Medulla oblongata (tissue), 1 donor: ENCODE results near the gene FNDC3B.
A peak's percentile ranks its signal among the peaks of the same experiment; 100 is the strongest.

Source experiments
- DNase-seq: peaks from one replicate; pipeline ENCODE4 v3.0.0-alpha.2; 2015; ENCODE audit errors: extremely low spot score

Gene FNDC3B

GRCh38 chr3:172148702-172149565, 109.6 kb downstream of the FNDC3B start:
- no peak for DNase-seq

GRCh38 chr3:172150268-172150667, 110.9 kb downstream of the FNDC3B start:
- DNase-seq = no peak

GRCh38 chr3:172150913-172151650, 111.7 kb downstream of the FNDC3B start:
- DNase-seq = no peak

- DNase-seq = no peak
These were observed 112.6 kb downstream of the FNDC3B start for GRCh38 chr3:172151651-172152649.

- no peak for DNase-seq
These were observed 113.5 kb downstream of the FNDC3B start for GRCh38 chr3:172152874-172153273.

- peak; percentile 77 for DNase-seq
These were observed 114.0 kb downstream of the FNDC3B start for GRCh38 chr3:172153335-172153861.

- DNase-seq = no peak
These were observed 115.6 kb downstream of the FNDC3B start for GRCh38 chr3:172154768-172155664.

GRCh38 chr3:172155897-172156585, 116.7 kb downstream of the FNDC3B start:
- no peak for DNase-seq

GRCh38 chr3:172156586-172156955, 117.2 kb downstream of the FNDC3B start:
- no peak for DNase-seq

- DNase-seq = no peak
These were observed 118.3 kb downstream of the FNDC3B start for GRCh38 chr3:172157564-172158258.

GRCh38 chr3:172158741-172159140, 119.4 kb downstream of the FNDC3B start:
- DNase-seq = no peak

GRCh38 chr3:172159376-172159775, 120.0 kb downstream of the FNDC3B start:
- no peak for DNase-seq

- DNase-seq = peak; percentile 76
These were observed 120.7 kb downstream of the FNDC3B start for GRCh38 chr3:172159962-172160538.

- DNase-seq = no peak
These were observed 121.9 kb downstream of the FNDC3B start for GRCh38 chr3:172161133-172161789.

- DNase-seq = no peak
These were observed 122.6 kb downstream of the FNDC3B start for GRCh38 chr3:172161959-172162358.

GRCh38 chr3:172163320-172163719, 123.9 kb downstream of the FNDC3B start:
- DNase-seq = no peak

GRCh38 chr3:172164620-172165362, 125.4 kb downstream of the FNDC3B start:
- no peak for DNase-seq

GRCh38 chr3:172166261-172166660, 126.9 kb downstream of the FNDC3B start:
- no peak for DNase-seq
